LNCAP (cell line): ENCODE data around the gene UST.

Experiments
- TF ChIP-seq, protein P1 (sequence below): fragments of 450-650 bp; IDR thresholded peaks from 2 replicates; pipeline ENCODE4 v1.5.1; 2017; ENCODE audit warnings: mild to moderate bottlenecking

The UST gene

DNA sequence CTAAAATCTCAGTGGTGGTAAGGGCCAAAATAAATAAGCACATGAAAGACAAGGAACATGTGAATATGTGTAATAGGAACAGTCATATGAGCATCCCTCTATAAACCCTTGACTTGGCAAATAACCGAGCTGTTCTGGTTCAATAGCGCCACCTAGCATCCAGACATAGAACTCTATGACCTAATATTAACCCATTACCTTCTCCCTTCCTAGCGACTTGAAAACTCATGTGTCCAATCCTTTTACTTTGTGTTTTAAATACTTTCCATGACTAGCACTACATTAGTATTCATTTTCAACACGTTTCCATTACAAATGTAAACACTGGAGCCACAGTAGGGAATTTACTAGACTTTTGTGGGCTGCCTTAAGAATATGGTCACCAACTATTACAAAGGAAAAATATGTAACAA is 279.7 kb downstream of the UST start:
- TF ChIP-seq, protein P1, sequence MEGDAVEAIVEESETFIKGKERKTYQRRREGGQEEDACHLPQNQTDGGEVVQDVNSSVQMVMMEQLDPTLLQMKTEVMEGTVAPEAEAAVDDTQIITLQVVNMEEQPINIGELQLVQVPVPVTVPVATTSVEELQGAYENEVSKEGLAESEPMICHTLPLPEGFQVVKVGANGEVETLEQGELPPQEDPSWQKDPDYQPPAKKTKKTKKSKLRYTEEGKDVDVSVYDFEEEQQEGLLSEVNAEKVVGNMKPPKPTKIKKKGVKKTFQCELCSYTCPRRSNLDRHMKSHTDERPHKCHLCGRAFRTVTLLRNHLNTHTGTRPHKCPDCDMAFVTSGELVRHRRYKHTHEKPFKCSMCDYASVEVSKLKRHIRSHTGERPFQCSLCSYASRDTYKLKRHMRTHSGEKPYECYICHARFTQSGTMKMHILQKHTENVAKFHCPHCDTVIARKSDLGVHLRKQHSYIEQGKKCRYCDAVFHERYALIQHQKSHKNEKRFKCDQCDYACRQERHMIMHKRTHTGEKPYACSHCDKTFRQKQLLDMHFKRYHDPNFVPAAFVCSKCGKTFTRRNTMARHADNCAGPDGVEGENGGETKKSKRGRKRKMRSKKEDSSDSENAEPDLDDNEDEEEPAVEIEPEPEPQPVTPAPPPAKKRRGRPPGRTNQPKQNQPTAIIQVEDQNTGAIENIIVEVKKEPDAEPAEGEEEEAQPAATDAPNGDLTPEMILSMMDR, result peak; percentile 77

DNA sequence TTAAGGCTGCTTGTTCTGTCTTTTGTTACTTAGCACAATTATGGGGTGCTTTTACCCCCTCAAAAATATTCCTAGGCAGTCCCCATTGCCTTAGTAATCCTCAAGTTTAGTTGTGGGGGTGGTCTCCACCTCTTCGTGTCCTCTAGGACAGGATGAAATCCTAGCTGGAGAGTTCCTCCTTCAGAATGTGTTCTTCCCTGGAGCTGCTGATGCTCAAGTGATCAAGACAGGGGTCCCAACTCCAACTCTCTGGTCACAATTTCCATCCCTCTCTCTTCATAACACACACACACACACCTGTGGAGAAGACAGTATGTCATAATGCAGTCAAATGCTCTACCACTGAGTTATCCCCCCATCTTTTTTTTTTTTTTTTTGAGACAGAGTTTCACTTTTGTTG is 280.7 kb downstream of the UST start:
- TF ChIP-seq, protein P1, result no peak

DNA sequence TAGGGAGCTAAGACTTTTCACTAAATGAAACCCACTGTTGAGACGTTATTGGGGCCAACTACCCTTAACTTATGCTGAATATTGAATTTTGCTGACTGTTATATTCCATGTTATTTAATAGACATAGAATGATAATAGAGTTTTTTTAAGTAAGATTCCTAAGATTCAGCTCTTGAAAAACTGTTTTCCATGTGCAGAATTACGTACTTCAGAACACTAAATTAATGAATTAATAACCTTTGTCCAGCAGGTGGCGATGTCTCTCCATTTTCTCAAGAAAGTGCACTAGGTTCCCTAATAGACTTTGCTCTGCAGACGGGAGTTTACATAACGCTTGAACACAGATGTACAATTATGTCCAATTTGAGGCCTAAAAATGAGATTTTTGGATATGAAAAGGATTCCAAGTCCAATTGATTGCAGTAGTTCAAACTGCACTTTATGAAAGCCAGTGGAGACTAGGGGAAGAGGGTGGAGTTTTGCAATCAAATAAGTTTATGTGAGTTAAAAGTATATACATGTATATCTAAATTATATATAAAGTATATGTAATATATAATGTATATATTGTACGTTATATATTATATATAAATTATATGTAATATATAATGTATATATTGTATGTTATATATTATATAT is 282.1 kb downstream of the UST start:
- TF ChIP-seq, protein P1, result peak; percentile 62

DNA sequence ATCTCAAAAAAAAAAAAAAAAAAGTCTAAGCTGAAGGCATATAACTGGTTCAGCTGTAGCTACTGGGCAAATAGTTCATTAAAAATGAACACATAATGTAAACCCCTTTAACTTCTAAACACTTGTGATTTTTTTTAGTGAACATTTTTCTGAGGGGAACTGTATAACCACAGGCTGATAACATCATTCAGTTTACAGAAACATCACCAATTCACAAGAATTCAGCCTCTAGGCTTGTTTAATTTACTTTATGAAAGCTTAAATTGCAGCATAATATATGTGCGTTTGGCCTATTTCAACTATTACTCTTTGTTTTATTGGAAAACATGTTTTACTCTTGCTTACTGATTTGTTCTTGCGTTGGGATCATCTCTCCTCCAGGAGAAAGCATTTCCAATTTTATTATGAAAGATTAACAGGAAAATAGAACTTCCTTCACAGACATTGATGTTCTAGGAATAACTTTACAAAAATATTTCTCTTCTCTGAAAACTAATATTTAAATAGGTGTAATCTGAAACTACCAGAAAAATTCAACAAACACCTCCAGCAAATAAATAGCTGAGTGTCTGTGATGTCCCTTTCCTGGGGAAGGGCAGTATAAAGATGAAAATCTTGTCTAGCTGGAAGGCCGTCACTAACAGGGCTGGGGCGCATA is 284.5 kb downstream of the UST start:
- TF ChIP-seq, protein P1, result no peak

DNA sequence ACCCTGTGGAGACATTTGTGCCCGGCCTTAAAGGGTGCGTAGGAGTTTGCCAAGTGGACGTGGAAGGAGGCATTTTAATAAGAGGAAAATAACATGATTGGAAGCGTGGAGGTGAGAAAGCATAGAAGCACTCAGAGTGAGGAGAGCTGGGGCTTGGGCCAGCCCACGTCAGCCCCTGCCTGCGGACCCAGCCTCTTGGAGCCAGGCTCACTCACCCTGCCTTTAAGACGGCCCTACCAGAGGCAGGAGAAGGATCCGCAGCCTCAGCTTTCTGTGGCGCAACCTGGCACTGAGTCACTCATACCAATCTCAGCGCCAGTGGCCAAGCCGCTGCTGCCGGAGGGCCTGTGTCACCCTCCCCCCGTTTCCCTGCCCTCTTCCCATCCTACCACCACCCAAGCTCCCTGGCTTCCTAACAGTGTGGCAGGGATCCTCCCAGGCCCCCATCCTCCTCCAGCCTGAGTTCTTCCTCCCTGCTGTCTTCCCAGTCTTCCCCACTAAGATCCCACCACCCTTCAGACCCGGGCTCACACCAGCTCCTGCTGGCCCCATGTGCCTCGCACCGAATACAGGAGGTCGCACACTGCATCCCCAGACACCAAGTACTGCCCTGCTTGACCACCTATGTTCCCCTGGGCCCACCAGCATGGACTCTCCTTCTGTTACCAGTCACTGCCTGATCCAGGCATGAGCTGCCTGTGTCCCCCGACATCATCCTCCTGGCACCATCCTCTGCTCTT is 285.2 kb downstream of the UST start:
- TF ChIP-seq, protein P1, result no peak

DNA sequence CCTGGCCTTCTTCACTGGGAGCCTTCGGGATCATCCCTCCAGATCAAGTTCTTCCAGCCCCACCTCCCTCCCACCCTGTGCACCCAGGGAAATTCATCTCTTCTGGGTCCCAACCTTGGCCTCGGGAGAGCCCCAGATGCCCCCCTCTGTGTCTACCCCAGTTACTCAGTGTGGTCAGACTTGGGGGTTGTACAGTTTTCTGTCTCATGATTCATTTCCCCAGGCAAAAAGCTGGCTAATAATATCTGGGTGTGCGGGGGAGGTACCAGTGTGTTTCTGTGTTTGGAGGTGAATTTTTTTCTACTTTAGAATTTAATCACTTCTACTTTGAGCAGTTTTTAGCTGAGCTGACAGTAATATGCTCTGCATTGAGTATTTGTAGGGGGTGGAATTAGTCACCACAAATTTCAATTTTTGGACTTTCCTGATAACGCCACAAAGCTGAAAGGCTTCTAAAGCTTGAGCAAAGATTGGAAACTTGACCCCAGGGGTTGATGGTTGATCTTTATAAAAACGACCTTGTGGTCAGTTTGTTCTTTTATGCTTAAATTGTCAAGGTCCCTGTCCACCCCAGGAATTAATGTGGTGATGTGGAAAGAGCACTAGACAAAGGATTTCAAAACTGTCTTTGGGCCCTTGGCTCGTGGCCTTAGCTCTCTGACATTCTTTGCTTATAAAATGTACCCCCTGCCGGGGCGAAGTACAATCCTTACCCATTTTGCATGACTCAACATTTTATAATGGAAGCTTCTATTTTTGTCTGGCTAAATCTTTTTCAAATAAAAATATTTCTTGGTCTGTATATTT is 286.0 kb downstream of the UST start:
- TF ChIP-seq, protein P1, result no peak

DNA sequence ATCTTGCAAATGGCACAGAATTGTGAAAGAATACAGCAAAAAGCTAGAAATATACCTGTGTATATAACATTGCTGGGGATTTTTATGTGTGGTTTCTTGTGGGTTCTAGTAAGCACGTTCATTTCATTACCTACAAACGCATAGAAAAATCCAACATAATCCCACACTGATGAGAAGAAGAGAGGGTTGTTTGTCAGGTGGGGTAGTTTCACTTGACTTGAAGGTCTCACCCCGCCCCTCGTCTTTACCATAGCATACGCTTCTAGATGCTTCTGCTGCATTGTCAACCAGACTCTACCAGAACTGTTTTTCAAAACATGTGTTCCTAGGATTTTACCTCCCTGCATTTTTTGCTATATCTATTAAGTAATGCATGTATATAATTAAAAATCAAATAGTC is 286.6 kb downstream of the UST start:
- TF ChIP-seq, protein P1, result no peak
